OCI-LY7 (cell line): ENCODE measurements around the gene TXLNG.

Source experiments
- CTCF ChIP-seq: fragments of 200-600 bp; sonication (generic); conservative IDR thresholded peaks from 2 replicates; pipeline ENCODE4 v1.5.1; 2014; ENCODE audit warnings: mild to moderate bottlenecking, antibody characterized with exemption, low read length, moderate library complexity, mixed read lengths
- EZH2phosphoT487 ChIP-seq: fragments of 200-600 bp; sonication (generic); IDR thresholded peaks from 2 replicates; pipeline ENCODE4 v1.6.1; 2018; ENCODE audit warnings: low read depth, borderline replicate concordance, mild to moderate bottlenecking, mixed run types, antibody characterized with exemption, low read length, moderate library complexity, mixed read lengths

- TF ChIP-seq CTCF = peak; percentile 47
- TF ChIP-seq EZH2phosphoT487 = no peak
Observed at GRCh38 chrX:16836371-16836770, 50.1 kb downstream of the TXLNG start.
